Lung (tissue), 12 donors: ENCODE data around the gene MSRB1. TPM values are rescaled to one million over a fixed set of nuclear protein-coding genes. Genes with fewer than 3 reads are reported as not detected.
"Not testable (repeated sequence)": the region's sequence is repeated elsewhere in the genome, so short reads cannot be mapped to it uniquely, and the experiment has no call there.

Experiments used
- ATAC-seq: fragments of 200-7000 bp; cut with Tn5 transposase; one replicate; pipeline ENCODE4 v1.9.1; 2020; ENCODE audit warnings: moderate number of reproducible peaks; ENCODE audit not compliant: insufficient read depth, low FRiP score
- DNase-seq, 3 donors: peaks; one replicate each; pipeline ENCODE4 v3.0.0-alpha.2; 2013 to 2017
- H3K27ac ChIP-seq, 2 donors: one replicate each; pipeline ENCODE4 v1.5.1; 2013; ENCODE audit warnings: mild to moderate bottlenecking in 2 of 2, moderate library complexity in 2 of 2, control low read depth in 1 of 2, inconsistent platforms in 1 of 2, low read depth in 1 of 2, low read length in 1 of 2
- H3K27me3 ChIP-seq, 3 donors: one replicate each; pipeline ENCODE4 v1.5.1; 2013; ENCODE audit warnings: low read length in 2 of 3; ENCODE audit not compliant: control insufficient read depth in 3 of 3, insufficient read depth in 3 of 3
- H3K36me3 ChIP-seq, 4 donors: one replicate each; pipeline ENCODE4 v1.5.1; 2013; ENCODE audit warnings: low read length in 4 of 4, mild to moderate bottlenecking in 1 of 4, moderate library complexity in 1 of 4; ENCODE audit not compliant: control insufficient read depth in 4 of 4, insufficient read depth in 4 of 4
- H3K4me1 ChIP-seq, 5 donors: one replicate each; pipeline ENCODE4 v1.5.1; 2013; ENCODE audit warnings: low read length in 5 of 5, mild to moderate bottlenecking in 2 of 5, moderate library complexity in 1 of 5; ENCODE audit not compliant: control insufficient read depth in 5 of 5, insufficient read depth in 5 of 5
- H3K4me3 ChIP-seq: one replicate; pipeline ENCODE4 v1.5.1; 2013; ENCODE audit warnings: mild to moderate bottlenecking, control low read depth, moderate library complexity
- H3K9ac ChIP-seq, 2 donors: one replicate each; pipeline ENCODE4 v1.5.1; 2013; ENCODE audit warnings: low read length in 2 of 2, control low read depth in 1 of 2; ENCODE audit not compliant: insufficient read depth in 1 of 2
- H3K9me3 ChIP-seq, 4 donors: one replicate each; pipeline ENCODE4 v1.5.1; 2013; ENCODE audit warnings: low read length in 3 of 4, mild to moderate bottlenecking in 1 of 4, moderate library complexity in 1 of 4; ENCODE audit not compliant: control insufficient read depth in 4 of 4, insufficient read depth in 3 of 4
- WGBS, 2 donors: extraction: QIAGEN DNeasy Blood & Tissue Kit; methylation state at CpG; one replicate each; pipeline ENCODE4 v1.1.7; 2013; 5-methylcytosine and 5-hydroxymethylcytosine counted together
- polyA plus RNA-seq, 2 donors: library from polyadenylated mRNA; stranded (reverse); fragments of 200-250 nt; gene quantifications; one replicate each; pipeline ENCODE4 v1.2.1, GENCODE V29; 2013
- total RNA-seq, 2 donors: library from RNA; depleted of rRNA in 1 of 2; stranded (reverse); fragments of >200 nt in 1 of 2; gene quantifications; one replicate each; pipeline ENCODE4 v1.2.1, GENCODE V29; 2014 to 2021
- TF ChIP-seq, protein P1 (sequence below): IDR thresholded peaks from 2 replicates; pipeline ENCODE4 v1.5.1; 2012; ENCODE audit warnings: mild to moderate bottlenecking; ENCODE audit errors: control extremely low read depth, extremely low read depth
- donor health status: control.
- donor health status: control.
- donor health status: Bipolar disorder and iron deficiency.
- donor health status: healthy.
- donor health status: DM: yes; HTN: yes; CAD: no.

The MSRB1 gene
- total and polyA plus RNA-seq, 4 donors = 11.1 to 164 (median 51.2) TPM

GRCh38 chr16:1963806-1964505 is 21.0 kb upstream of the MSRB1 start:
- Histone ChIP-seq H3K36me3 (peaks cover 7 to 20% (median 16%) of the 10 kb centered on the region in 4 donors), H3K27ac (peak overlapping the region; percentile 88 to 97), H3K9me3 (no peaks in the 10 kb centered on the region), H3K4me1 (peaks cover 5 to 35% (median 10%) of the 10 kb centered on the region in 5 donors), H3K9ac (peak overlapping the region; percentile 78 to 80), H3K4me3 (peak overlapping the region; percentile 94), H3K27me3 (no peaks in the 10 kb centered on the region)
- WGBS, 2 donors = 9 to 12% methylated on average over 36 to 44 of the region's 44 CpGs
- DNase-seq (peak in 1 of 3 donors; percentile 59), ATAC-seq (no peak)
- TF ChIP-seq, protein P1, sequence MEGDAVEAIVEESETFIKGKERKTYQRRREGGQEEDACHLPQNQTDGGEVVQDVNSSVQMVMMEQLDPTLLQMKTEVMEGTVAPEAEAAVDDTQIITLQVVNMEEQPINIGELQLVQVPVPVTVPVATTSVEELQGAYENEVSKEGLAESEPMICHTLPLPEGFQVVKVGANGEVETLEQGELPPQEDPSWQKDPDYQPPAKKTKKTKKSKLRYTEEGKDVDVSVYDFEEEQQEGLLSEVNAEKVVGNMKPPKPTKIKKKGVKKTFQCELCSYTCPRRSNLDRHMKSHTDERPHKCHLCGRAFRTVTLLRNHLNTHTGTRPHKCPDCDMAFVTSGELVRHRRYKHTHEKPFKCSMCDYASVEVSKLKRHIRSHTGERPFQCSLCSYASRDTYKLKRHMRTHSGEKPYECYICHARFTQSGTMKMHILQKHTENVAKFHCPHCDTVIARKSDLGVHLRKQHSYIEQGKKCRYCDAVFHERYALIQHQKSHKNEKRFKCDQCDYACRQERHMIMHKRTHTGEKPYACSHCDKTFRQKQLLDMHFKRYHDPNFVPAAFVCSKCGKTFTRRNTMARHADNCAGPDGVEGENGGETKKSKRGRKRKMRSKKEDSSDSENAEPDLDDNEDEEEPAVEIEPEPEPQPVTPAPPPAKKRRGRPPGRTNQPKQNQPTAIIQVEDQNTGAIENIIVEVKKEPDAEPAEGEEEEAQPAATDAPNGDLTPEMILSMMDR = no peak

- not testable (repeated sequence) for H3K9me3 ChIP-seq, DNase-seq, H3K27me3 ChIP-seq, H3K27ac ChIP-seq, H3K4me3 ChIP-seq, H3K9ac ChIP-seq, ATAC-seq
- H3K36me3 ChIP-seq = peaks cover 7 to 20% (median 16%) of the 10 kb centered on the region in 4 donors
- H3K4me1 ChIP-seq = peaks cover 5 to 37% (median 10%) of the 10 kb centered on the region in 5 donors
- WGBS, 2 donors = 88 to 89% methylated on average over 31 to 37 of the region's 37 CpGs
Observed at GRCh38 chr16:1962161-1963153, 19.5 kb upstream of the MSRB1 start.

- H3K27me3 ChIP-seq = peaks cover 0 to 2% (median 0%) of the 10 kb centered on the region in 3 donors
- peaks cover 5 to 37% (median 10%) of the 10 kb centered on the region in 5 donors for H3K4me1 ChIP-seq
- no peak overlapping the region for H3K27ac ChIP-seq
- no peak overlapping the region for H3K4me3 ChIP-seq
- DNase-seq = no peak
- TF ChIP-seq, protein P1 = no peak
- peaks cover 7 to 20% (median 16%) of the 10 kb centered on the region in 4 donors for H3K36me3 ChIP-seq
- no peak overlapping the region for H3K9ac ChIP-seq
- 56 to 63% methylated on average over 6 of the region's 6 CpGs for whole genome bisulfite sequencing, 2 donors
- H3K9me3 ChIP-seq = no peaks in the 10 kb centered on the region
- ATAC-seq = no peak
Observed at GRCh38 chr16:1961651-1962067, 18.7 kb upstream of the MSRB1 start.
